ENCODE measurements around the gene POLH.
"Not testable (repeated sequence)": the region's sequence is repeated elsewhere in the genome, so short reads cannot be mapped to it uniquely, and the experiment has no call there.

POLH gene

GRCh38 chr6:43634702-43635303 is 58.8 kb downstream of the POLH start:
- no peak for DNase-seq

- peak; percentile 87 for DNase-seq
Measured at GRCh38 chr6:43635387-43636307, 59.7 kb downstream of the POLH start, which contains the start of gene MAD2L1BP. MAD2L1BP (plus strand) TSS chr6:43635840; CDS start chr6:43635876, 36 bp downstream.

GRCh38 chr6:43636308-43636659 is 60.3 kb downstream of the POLH start:
- DNase-seq, result no peak

- DNase-seq, result no peak
Measured at GRCh38 chr6:43639984-43640800, 64.2 kb downstream of the POLH start.

GRCh38 chr6:43644940-43645612 is 69.1 kb downstream of the POLH start, which contains the start of gene RSPH9:
RSPH9 (plus strand) TSS chr6:43645036; CDS start chr6:43645099, 63 bp downstream.
- DNase-seq, result no peak

GRCh38 chr6:43645613-43645964 is 69.6 kb downstream of the POLH start:
- DNase-seq, result no peak

- no peak for DNase-seq
Measured at GRCh38 chr6:43647613-43648012, 71.6 kb downstream of the POLH start.

GRCh38 chr6:43648248-43648647 is 72.3 kb downstream of the POLH start:
- no peak for DNase-seq

GRCh38 chr6:43652822-43653221 is 76.8 kb downstream of the POLH start:
- not testable (repeated sequence) for DNase-seq

GRCh38 chr6:43657221-43657802 is 81.3 kb downstream of the POLH start:
- no peak for DNase-seq

- no peak for DNase-seq
Measured at GRCh38 chr6:43658161-43658560, 82.2 kb downstream of the POLH start.

GRCh38 chr6:43662948-43663347 is 87.0 kb downstream of the POLH start:
- DNase-seq, result not testable (repeated sequence)
